ENCODE results near the gene IL2RG.

DNA sequence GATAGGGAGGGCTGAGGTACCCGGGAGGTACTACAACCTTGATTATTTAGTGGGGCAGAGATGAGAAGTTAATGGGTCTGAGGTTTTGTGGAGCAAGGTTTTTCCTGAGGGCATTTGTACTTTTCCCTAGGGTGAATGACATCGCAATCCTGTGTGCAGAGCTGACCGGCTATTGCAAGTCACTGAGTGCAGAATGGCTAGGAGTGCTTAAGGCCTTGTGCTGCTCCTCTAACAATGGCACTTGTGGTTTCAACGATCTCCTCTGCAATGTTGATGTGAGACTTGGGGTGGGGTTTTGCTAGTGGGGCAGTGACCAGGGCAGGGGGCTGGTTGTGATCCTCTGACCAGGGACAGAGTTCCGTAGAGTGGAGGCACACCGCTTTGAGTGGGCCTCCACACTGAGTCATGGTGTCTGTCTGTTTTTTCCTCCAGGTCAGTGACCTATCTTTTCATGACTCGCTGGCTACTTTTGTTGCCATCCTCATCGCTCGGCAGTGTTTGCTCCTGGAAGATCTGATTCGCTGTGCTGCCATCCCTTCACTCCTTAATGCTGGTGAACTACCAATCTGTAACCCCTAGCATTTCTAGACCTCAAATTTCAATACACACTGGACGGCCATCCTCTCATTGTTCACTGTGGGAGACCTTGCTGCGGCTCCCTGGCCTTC is 16.9 kb upstream of the IL2RG start:
- TF ChIP-seq GATA2 (IDR thresholded peaks at IDR 0.05; ENCODE audit: low read depth, low read length) (no peak), GATA3 (IDR thresholded peaks at IDR 0.05; ENCODE audit: low read depth, low read length) (no peak)

Data from SH-SY5Y (cell line).